Measurements from ENCODE around the gene SNX11. TPM values are rescaled to one million over a fixed set of nuclear protein-coding genes. Genes with fewer than 3 reads are reported as not detected.

Gene SNX11
- total RNA-seq, 1 donor from 2014 or later = 14.7 TPM

DNA sequence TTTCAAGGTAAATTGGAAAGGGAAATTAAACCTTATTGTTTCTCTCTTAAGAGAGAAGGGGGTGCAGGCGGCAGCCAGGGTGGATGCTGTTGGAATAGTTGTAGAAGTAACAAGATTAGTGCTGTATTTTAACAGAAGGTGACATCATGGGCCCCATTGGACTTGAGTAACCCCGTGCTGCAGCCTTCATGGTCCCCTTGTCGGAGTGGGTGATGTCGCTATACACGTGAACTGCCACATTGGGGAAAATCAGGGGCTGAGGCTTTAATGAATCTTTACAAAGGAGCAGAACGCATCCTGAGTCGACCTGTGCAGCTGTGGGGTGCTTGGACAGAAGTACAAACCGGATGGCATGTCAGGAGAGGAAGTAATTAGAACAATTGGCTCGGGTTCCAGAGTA lies 3.2 kb downstream of the SNX11 start:
- TF ChIP-seq, protein P1, sequence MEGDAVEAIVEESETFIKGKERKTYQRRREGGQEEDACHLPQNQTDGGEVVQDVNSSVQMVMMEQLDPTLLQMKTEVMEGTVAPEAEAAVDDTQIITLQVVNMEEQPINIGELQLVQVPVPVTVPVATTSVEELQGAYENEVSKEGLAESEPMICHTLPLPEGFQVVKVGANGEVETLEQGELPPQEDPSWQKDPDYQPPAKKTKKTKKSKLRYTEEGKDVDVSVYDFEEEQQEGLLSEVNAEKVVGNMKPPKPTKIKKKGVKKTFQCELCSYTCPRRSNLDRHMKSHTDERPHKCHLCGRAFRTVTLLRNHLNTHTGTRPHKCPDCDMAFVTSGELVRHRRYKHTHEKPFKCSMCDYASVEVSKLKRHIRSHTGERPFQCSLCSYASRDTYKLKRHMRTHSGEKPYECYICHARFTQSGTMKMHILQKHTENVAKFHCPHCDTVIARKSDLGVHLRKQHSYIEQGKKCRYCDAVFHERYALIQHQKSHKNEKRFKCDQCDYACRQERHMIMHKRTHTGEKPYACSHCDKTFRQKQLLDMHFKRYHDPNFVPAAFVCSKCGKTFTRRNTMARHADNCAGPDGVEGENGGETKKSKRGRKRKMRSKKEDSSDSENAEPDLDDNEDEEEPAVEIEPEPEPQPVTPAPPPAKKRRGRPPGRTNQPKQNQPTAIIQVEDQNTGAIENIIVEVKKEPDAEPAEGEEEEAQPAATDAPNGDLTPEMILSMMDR (IDR thresholded peaks at IDR 0.05; ENCODE audit: insufficient read depth, low read length, severe bottlenecking) = no peak
- peaks cover 8% of the 10 kb centered on the region for H3K36me3 ChIP-seq (ENCODE audit: control insufficient read depth, insufficient read depth, low read length)
- no peak overlapping the region for H3K4me3 ChIP-seq (ENCODE audit: low read depth, low read length)
- DNase-seq (ENCODE audit: low read depth) (no peak), FAIRE-seq (no peak)
- H3K27me3 ChIP-seq (ENCODE audit: control insufficient read depth, insufficient read depth, low read length) = no peaks in the 10 kb centered on the region

DNA sequence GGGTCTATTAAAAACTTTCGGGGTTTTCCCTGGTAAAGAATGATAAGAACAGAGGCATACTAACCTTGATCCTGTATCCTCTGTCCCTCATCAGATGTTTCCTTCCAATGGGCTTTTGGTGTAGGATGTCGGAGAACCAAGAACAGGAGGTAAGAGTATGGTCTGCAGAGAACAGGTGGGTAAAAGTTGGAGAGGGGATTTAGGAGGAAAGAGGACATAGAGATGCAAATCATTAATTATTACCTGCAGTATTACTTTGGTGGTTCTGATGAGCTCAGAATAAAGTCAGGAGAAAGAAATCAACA lies 4.3 kb downstream of the SNX11 start:
- peaks cover 11% of the 10 kb centered on the region for H3K36me3 ChIP-seq (ENCODE audit: control insufficient read depth, insufficient read depth, low read length)
- no peak for DNase-seq (ENCODE audit: low read depth)
- FAIRE-seq = no peak
- no peaks in the 10 kb centered on the region for H3K27me3 ChIP-seq (ENCODE audit: control insufficient read depth, insufficient read depth, low read length)
- TF ChIP-seq, protein P1 (IDR thresholded peaks at IDR 0.05; ENCODE audit: insufficient read depth, low read length, severe bottlenecking) = no peak
- H3K4me3 ChIP-seq (ENCODE audit: low read depth, low read length) = no peak overlapping the region

DNA sequence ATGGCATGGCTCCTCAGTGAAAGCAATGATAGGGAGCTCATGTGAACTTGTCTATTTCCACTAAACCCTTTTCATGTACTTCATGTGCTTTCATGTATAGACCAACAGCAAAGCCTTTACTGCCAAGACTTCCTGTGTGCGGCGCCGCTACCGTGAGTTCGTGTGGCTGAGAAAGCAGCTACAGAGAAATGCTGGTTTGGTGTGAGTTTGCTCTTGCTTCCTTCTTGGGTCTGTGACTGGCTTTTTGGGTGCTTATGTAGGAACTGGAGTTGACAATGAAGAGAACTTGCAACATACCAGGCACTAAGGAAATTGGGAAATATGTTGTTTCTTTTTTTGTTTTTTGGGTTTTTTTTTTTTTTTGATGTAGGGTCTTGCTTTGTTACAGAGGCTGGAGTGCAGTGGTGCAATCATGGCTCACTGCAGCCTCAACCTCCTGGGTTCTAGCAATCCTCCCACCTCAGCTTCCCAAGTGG lies 5.7 kb downstream of the SNX11 start:
- H3K36me3 ChIP-seq (ENCODE audit: control insufficient read depth, insufficient read depth, low read length) = peaks cover 14% of the 10 kb centered on the region
- DNase-seq (ENCODE audit: low read depth) (no peak), FAIRE-seq (no peak)
- H3K27me3 ChIP-seq (ENCODE audit: control insufficient read depth, insufficient read depth, low read length) = no peaks in the 10 kb centered on the region
- H3K4me3 ChIP-seq (ENCODE audit: low read depth, low read length) = no peak overlapping the region
- TF ChIP-seq, protein P1 (IDR thresholded peaks at IDR 0.05; ENCODE audit: insufficient read depth, low read length, severe bottlenecking) = no peak

DNA sequence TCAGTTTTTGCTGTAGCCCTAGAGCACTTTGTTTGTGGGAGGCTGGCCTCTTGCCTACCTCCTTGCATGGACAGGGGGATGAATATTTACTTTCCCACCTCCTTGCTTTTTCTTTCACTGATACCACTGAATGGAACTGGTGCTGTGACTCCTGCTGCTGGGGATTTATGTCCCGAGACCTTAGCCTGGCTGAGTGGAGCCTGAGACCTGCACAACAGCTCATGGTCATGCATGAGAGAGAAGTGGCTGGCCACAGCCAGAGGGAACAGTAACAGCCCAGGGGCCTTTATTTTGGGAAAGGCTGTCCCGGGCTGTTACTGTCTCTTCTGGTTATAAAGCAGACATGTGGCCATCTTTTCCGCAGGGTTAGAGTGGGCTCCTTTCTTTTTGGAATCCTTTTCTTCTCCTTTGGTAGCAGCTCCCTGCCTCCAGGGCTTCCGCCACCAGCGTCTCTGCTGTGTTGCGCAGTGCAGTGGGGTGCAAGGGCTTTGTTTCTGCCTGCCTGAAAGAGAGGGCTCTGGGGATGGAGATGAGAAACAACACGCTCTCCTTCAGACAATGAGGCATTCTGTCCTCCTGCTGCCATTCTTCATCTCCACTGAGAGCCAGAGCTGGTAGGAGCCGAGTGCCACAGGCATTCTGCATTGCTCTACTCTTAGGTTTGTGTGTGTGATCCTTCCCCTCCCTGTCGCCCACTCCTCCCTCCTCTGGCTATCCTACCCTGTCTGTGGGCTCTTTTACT lies 14.5 kb downstream of the SNX11 start:
- FAIRE-seq (no peak), DNase-seq (ENCODE audit: low read depth) (no peak)
- no peaks in the 10 kb centered on the region for H3K27me3 ChIP-seq (ENCODE audit: control insufficient read depth, insufficient read depth, low read length)
- peaks cover 25% of the 10 kb centered on the region for H3K36me3 ChIP-seq (ENCODE audit: control insufficient read depth, insufficient read depth, low read length)
- no peak overlapping the region for H3K4me3 ChIP-seq (ENCODE audit: low read depth, low read length)
- TF ChIP-seq, protein P1 (IDR thresholded peaks at IDR 0.05; ENCODE audit: insufficient read depth, low read length, severe bottlenecking) = no peak

GRCh38 chr17:48122665-48123045 lies 15.1 kb downstream of the SNX11 start:
- DNase-seq (ENCODE audit: low read depth) (no peak), FAIRE-seq (no peak)
- no peaks in the 10 kb centered on the region for H3K27me3 ChIP-seq (ENCODE audit: control insufficient read depth, insufficient read depth, low read length)
- TF ChIP-seq, protein P1 (IDR thresholded peaks at IDR 0.05; ENCODE audit: insufficient read depth, low read length, severe bottlenecking) = no peak
- no peak overlapping the region for H3K4me3 ChIP-seq (ENCODE audit: low read depth, low read length)
- peaks cover 23% of the 10 kb centered on the region for H3K36me3 ChIP-seq (ENCODE audit: control insufficient read depth, insufficient read depth, low read length)

GRCh38 chr17:48123111-48123510 lies 15.5 kb downstream of the SNX11 start:
- Histone ChIP-seq H3K27me3 (ENCODE audit: control insufficient read depth, insufficient read depth, low read length) (no peaks in the 10 kb centered on the region), H3K36me3 (ENCODE audit: control insufficient read depth, insufficient read depth, low read length) (peaks cover 21% of the 10 kb centered on the region), H3K4me3 (ENCODE audit: low read depth, low read length) (no peak overlapping the region)
- DNase-seq (ENCODE audit: low read depth) = no peak
- TF ChIP-seq, protein P1 (IDR thresholded peaks at IDR 0.05; ENCODE audit: insufficient read depth, low read length, severe bottlenecking) = no peak
- no peak for FAIRE-seq

All from bronchial epithelial cell (primary cell).